Left cardiac atrium (tissue), 4 donors: ENCODE measurements around the gene WDTC1. TPM values are rescaled to one million over a fixed set of nuclear protein-coding genes. Genes with fewer than 3 reads are reported as not detected.

Experiments
- ATAC-seq, 2 donors: fragments of 200-7000 bp; cut with Tn5 transposase; one replicate each; pipeline ENCODE4 v1.9.1; 2020; ENCODE audit warnings: mild to moderate bottlenecking in 2 of 2, moderate library complexity in 2 of 2
- DNase-seq: peaks from one replicate; pipeline ENCODE4 v3.0.0-alpha.2; 2020
- intact Hi-C, 2 donors: fragments of 100-400 bp; cut with DNase I; formaldehyde crosslinking; loops; one replicate each; pipeline versions ENCODE4 v1.14.1 to v1.15.1; 2022 to 2023
- total RNA-seq, 2 donors: library from RNA; stranded (reverse); fragmentation: NEBNext Ultra II Directional; extraction: Animal tissue kit (Norgen Biotek cat#: 25700); gene quantifications; one replicate each; pipeline ENCODE4 v1.2.1, GENCODE V29; 2021
- donor health status: DM: no; HTN: yes; CAD: no.
- donor health status: DM: no; HTN: yes; CAD: no; lungs with severe emphysema.
- donor health status: DM: yes; HTN: yes; CAD: no.
- donor health status: Dilated cardiomyopathy.

The WDTC1 gene
- total RNA-seq, 2 donors from 2014 or later, result 50.6 to 54.2 TPM

DNA sequence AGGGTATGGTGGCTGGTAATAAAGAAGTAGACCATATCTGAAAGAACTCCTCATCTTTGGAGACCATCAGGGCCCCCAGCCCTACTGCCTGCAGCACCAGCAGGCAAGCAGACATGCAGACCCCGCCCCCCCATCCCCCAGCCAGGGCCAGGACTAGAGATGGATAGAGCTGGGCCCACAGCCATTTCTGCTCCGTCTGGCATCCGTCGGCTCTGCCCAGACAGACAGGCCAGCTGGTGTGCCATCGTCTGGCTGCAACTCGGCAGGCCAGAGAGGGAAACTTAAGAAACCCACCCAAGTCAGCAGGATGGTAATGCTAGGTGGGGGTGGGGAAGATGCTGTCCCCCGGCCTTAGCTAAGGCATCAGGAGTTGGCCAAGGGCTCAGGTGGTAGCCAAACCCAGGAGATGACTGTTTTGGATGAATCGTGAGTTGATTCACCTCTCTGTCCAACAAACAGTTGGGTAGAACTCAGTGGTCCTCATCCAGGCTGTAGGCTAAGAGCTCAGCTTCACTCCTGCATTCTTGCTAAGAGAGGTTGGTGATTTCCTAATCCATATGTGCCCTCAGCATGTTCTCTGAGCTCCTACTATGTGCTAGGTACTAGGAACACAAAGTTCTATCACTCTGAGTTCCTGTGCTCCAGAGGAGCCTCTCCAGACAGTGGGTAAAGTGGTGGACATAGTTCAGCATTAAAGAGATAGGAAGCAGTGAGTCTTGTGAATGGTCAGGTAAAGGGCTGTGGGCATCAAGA lies 64.4 kb downstream of the WDTC1 start:
- ATAC-seq (no peak), DNase-seq (no peak)
- intact Hi-C loops, result loop anchor here in 1 of 2 donors (5.0 kb wide), 1 partner anchor 368 kb away; no protein-coding TSS in a partner anchor

DNA sequence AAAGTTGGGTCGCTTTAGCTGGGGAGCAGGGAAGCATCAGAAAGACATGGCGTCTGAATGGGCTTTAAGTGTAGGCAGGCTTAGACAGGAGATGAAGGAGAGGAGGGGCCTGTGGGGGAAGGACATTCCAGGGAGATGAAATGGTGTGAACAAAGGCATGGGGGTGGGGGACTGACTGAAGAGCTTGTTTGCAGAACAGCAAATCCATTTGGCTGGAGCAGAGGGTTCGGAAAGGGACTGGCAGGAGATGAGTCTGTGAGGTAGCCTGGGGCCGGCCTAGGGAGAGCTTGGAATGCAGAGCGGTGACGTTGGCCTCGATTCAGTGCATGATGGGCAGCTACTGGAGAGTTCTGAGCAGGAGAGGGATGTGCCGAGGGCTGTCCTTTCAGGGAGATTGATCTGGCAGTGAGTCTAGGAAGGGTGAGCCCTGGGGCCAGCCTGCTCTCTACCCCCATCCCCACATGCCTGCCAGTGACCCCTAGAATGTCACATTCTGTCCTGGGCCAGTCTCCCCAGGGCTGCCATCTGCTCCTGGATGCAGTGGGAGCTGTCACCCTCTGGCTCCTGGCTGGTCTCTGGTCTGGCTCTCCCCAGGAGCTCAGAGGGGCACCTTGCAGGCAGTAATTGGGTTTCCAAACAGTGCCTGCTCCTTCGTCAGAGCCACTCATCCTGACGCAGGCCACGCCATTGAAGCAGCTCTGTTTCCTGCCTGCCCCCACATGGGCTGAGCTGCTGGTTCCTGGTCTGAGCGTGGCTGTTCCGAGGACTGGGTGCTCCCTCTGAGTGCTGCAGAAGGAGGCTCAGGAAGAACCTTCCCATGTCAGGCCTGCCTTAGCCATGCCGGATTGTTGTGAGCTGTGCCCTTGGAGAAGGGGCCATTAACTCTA lies 65.2 kb downstream of the WDTC1 start:
- intact Hi-C loops, result loop anchor here (2.0 to 5.0 kb wide), 5 partner anchors 48 to 368 kb away; no protein-coding TSS in a partner anchor
- ATAC-seq, result peak; percentile 73 to 78
- peak; percentile 77 for DNase-seq

DNA sequence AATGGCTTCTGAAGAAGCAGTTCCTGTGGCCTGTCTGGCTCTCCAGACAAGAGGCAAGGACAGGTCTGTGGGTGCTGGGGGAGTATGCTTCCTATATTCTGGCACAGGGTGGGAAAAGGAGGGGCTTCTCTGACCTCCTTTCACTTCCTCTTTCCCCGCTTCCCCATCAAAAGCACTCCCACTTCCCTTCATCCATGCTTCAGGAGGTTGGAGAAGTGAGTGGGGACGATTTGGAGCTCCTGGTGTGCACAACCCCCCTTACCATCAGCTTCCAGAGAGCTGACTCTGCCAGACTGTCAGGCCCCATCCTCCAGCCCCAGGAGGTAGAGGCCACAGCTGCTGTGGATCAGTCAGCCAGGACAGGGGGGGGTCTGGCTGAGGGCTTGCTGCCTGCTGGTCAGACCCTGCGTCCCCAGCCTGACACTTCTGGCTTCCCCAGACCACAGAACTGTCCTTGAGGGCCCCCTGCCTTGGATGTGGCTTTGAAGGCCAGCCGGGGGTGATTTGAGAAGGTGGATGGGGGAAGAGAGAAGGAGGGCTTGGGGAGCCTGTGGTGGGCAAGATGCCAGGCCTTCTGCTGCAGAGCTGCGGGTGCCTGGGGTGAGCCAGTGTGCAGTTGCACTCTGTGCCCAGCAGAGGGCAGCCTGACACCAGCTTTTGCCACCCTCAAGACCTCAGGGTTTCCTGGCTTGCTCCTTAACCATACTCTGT lies 66.1 kb downstream of the WDTC1 start:
- DNase-seq (peak; percentile 83), ATAC-seq (peak; percentile 84 to 87)
- intact Hi-C loops, result loop anchor here (2.0 to 5.0 kb wide), 4 partner anchors 47 to 306 kb away; no protein-coding TSS in a partner anchor

DNA sequence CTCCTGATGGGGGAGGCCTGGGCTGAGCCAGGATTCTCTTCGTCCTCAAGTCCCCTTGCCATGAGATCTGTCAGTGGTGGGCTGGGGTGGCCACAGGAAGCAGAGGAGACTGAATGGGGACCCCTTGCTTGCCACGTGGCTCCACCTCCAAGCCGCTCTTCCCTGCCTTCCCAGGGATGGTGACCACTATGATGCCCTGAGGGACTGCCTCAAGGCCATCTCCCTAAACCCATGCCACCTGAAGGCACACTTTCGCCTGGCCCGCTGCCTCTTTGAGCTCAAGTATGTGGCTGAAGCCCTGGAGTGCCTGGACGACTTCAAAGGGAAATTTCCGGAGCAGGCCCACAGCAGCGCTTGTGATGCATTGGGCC lies 66.6 kb downstream of the WDTC1 start:
- intact Hi-C loops, result loop anchor here (2.0 to 5.0 kb wide), 4 partner anchors 46 to 306 kb away; no protein-coding TSS in a partner anchor
- no peak for DNase-seq
- ATAC-seq, result no peak

DNA sequence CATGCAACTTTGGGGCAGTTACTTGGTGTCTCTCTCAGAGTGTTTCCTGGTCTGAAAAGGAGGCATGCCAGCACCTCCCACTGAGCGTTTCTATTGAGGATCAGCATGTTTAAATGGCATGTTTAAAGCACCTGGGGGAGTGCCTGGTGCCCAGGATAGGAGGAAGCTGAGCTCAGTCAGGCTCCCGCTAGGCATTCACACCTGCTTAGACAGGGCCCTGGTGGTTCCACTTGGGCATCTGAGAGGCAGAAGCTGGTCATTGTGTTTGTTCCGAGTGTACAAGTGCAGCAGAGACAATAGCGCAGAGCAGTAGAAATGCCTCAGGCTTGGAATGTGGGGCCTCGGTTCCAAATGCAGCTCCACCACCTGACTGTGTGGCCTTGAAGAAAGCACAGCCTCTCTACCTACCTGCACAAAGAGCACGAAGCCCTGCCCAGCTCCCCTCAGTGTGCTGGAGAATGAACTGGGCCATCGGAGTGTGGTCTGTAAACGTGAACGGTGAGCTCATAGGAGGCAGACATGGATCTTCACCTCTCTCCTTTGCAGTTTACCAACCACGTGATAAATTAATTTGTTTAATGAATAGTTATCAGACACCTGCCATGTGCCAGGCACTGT lies 67.3 kb downstream of the WDTC1 start:
- intact Hi-C loops, result loop anchor here (2.0 to 5.0 kb wide), 5 partner anchors 46 to 305 kb away; no protein-coding TSS in a partner anchor
- DNase-seq (no peak), ATAC-seq (no peak)

DNA sequence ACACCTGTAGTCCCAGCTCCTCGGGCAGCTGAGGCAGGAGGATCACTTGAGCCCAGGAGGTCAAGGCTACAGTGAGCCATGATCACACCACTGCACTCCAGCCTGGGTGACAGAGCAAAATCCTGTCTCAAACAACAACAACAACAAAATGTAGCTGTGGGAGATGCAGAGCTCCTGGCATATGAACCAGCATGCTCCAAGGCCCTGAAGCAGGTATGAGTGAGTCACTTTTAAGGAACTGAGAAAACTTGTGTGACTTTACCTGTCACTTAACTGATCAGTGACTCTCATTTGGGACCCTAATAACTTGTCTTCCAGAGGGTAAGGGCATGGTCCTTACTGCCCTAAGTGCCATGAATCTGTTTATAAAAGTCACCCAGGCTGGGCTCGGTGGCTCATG lies 68.2 kb downstream of the WDTC1 start:
- no peak for DNase-seq
- no peak for ATAC-seq
- intact Hi-C loops, result loop anchor here (2.0 to 5.0 kb wide), 3 partner anchors 45 to 92 kb away; no protein-coding TSS in a partner anchor

DNA sequence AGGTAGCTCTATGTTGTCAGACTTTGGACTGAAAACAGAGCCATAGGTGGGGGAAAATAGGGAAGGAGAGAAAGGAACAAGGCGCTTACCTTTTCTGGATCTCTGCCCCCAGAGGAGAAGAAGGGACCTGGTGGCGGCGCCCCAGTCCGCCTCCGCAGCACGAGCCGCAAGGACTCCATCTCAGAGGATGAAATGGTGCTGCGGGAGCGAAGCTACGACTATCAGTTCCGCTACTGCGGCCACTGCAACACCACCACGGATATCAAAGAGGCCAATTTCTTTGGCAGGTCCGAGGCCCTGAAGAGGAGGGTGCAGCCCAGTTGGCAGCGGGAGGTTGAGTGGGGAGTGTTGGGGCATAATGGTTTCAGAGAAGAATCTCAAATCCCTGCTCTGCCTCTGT lies 69.1 kb downstream of the WDTC1 start:
- ATAC-seq (no peak), DNase-seq (no peak)
- intact Hi-C loops, result loop anchor here (2.0 to 5.0 kb wide), 3 partner anchors 44 to 91 kb away; no protein-coding TSS in a partner anchor

DNA sequence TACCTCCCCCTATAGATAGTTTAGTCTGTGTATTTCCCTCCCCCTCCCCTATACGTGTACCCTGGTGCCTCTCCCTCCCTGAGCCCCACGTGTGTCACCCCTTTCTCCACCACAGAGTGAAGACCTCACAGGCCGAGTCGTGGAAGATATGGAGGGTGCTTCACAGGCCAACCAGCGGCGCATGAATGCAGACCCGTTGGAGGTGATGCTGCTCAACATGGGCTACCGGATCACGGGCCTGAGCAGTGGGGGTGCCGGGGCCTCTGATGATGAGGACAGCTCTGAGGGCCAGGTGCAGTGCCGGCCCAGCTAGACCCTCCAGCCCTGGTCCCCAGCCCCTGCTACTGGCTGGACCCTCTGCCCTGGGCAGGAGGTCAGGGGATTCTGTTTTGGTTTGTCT lies 71.6 kb downstream of the WDTC1 start:
- intact Hi-C loops, result loop anchor here in 1 of 2 donors (5.0 kb wide), 1 partner anchor 306 kb away; no protein-coding TSS in a partner anchor
- DNase-seq, result no peak
- no peak for ATAC-seq

DNA sequence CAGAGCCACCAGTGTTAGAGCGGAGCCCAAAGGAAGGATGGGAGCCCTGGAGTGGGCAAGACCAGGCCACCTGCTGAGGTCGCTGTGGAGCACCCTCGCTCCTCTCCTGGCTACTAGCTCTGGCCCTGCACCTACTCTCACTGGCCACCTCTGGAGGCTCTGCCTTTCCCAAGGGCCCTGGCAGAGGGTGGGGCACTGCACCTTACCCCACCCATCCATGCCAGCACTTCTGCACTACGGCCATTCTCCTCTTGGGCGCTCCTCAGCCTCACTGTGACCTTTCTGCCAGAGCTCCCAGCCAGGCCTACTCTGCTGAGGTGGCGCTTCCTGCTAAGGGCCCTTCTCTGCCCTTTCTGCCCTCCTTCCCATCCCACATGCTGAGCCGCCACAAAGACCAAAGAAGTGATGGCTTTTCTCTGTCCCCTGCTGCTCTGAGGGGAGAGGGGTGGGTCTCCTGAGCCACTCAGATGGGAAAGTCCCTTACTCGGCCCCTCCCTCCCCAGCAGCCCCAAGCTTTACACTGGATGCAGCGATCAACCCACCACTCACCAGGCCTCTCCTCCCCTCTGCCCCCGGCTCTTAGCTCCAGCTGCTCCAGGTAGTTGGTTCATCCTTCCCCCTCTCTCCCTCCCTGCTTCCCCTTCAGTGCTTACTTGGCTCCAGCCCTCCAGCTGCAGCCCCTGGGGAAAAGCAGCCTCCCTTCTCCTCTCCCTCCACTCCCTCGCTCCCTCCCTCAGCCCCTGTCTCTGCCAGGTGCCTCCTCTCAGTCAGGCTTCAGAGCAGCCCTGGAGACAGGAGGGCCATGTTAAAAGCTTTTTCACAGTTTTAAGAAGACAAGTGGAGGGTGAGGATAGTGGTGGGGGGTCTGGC lies 72.7 kb downstream of the WDTC1 start:
- intact Hi-C loops, result loop anchor here in 1 of 2 donors (5.0 kb wide), 1 partner anchor 305 kb away; no protein-coding TSS in a partner anchor
- ATAC-seq (peak in 1 of 2 donors; percentile 27), DNase-seq (no peak)

DNA sequence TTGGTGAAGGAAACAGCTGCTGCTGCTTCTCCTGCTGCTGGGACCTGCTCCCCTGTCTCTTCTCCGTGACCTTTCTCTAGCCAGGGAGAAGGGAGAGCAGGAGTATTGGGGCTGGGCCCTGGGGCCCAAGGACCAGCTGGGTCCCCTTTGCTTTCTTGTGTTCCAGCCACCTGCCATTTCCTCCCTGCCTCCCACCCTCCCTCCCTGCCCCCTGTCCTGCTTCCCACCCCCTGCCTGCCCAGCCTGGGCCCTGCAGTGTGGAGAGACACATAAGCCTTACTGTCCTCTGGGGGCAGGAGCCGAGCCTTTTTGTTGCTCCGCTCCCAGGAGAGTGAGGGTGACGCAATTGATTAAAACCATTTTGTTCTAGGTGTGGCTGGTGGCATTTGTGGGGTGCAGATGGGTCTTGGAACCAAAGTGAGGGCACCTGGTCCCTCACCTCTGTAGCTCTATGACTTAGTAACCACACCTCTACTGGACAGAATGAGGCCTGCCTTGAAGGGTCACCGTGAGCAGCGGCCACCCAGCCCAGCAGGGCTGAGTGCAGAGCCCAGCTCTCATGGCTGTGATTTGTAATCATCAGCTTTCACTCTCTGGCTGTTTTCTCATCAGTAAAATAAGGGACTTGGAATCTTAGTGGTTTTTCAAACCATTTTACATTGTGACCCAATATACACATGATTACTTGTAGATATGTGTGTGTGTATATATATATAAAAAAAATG lies 73.6 kb downstream of the WDTC1 start:
- ATAC-seq (no peak), DNase-seq (no peak)

DNA sequence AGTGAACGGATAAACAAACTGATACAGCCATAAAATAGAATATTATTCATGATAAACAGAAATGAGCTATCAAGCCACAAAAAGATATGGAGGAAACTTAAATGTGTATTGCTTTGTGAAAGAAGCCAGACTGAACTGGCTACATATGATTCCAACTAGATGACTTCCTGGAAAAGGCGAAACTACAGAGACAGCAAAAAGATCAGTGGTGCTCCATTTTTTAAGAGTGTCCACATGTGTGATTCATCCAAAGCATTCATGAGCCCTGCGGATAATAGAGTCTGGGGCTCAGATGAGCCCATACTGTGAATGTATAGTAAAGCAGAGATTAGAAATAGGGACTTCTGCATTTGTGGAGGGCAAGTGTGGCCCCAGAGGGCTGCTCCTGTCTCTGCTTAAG lies 79.7 kb downstream of the WDTC1 start:
- intact Hi-C loops, result no loop called here
- DNase-seq (no peak), ATAC-seq (no peak)

More for the DNA sequence above, 73.6 kb downstream of the WDTC1 start:
- intact Hi-C loops, result loop anchor here in 1 of 2 donors (5.0 kb wide), 1 partner anchor 304 kb away; no protein-coding TSS in a partner anchor

DNA sequence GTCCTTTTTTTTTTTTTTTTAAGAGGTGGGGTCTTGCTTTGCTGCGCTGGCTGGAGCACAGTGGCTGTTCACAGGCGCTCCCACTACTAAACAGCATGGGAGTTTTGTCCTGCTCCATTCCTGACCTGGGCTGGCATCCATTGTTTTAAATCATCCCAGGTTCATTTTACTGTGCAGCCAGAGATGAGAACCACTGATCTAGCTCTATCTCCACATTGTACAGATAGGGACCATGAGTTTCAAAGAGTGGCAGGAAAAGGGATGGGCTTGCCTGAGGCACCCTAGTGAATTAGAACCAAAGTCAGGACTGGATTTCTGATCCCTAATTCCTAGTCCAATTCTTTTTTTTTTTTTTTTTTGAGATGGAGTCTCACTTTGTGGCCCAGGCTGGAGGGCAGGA lies 80.3 kb downstream of the WDTC1 start:
- DNase-seq, result no peak
- intact Hi-C loops, result no loop called here
- no peak for ATAC-seq

DNA sequence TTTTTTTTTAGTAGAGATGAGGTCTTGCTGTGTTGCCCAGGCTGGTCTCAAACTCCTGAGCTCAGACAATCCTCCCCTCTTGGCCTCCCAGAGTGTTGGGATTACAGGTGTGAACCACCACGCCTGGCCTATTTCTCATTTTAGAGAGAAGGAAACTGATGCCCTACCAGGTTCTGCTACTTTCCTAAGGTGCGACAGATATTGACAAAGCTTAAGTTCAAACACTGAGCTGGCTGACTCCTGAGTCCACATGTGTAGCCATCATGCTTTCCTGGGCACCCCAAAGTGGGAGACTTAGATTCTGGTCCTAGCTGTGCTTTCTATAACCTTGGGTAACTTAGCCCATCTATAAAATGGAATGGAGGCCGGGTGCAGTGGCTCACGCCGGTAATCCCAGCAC lies 82.4 kb downstream of the WDTC1 start:
- ATAC-seq (no peak), DNase-seq (no peak)
- intact Hi-C loops, result no loop called here

DNA sequence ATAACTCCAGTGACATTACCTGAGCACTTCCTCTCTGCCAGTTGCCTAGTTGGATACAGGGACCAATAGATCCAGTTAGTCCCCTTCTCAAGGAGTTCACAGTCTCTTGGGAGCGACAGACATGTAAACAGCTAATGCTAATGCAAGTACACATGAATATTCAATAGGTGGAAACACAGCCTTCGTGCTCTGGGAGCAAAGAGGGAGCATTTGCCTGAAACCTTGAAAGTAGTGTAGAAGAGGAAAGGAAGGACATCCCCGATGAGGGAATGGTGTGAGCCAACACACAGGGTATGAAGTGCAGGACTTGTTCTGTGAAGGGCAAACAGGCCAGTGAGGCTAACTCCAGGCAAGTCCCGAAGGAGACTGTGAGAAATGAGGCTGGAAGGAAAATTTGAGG lies 83.7 kb downstream of the WDTC1 start:
- DNase-seq, result no peak
- no peak for ATAC-seq
- intact Hi-C loops, result no loop called here

DNA sequence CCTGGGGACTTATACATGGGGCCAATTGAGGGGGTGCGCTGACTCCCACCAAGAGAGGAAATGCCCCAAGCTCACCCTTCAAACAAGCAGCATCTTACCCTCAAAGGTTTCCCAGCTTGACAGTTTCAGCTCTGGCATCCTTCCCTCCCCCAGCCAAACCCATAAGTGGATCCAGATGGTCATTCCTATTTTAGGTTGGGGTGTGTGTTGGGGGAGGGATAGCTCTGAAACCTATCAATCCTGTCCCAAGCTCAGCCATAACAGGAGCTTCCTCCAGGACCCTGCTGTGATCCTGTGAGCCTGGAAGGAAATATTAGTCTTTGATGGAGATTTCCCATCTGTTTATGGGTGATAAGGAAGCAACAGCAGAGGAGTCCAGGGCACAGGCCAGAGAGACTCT lies 84.2 kb downstream of the WDTC1 start:
- intact Hi-C loops, result no loop called here
- DNase-seq (no peak), ATAC-seq (no peak)

DNA sequence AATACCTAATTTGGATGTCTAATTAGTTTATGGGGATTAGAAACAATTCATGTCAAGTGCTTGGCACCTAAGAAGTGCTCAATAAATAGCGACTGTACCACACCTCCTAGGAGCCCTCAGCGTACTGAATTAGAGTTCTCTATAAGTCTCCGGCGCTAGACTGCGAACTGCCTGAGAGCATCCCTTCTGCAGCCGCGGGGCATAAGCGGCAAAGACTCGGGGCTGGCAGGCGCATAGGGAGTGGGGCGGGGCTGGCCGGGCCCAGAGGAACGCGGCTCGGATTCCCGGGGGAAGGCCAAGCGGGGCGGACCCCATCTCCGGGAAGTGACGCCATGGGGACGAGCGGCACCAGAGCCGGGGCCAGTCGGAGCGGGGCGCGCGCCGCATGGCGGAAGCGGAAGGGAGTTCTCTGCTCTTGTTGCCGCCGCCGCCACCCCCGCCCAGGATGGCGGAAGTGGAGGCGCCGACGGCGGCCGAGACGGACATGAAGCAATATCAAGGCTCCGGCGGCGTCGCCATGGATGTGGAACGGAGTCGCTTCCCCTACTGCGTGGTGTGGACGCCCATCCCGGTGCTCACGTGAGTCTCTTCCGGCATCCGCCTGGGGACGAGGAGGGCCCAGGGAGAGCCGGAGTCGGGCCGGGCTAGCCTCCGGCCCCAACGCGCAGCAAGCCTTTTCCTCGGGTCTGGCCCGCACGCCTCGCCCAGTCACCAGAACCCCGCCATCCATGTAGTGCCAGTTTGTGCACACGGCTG lies 87.6 kb downstream of the WDTC1 start, which contains the start of gene TMEM222:
Gene TMEM222 (plus strand): TSS at position 351 of the 756 bp plus-strand sequence. CDS start 35 bp downstream, at position 386.
- intact Hi-C loops, result no loop called here
- peak; percentile 98 to 99 for ATAC-seq
- peak; percentile 98 for DNase-seq
